ENCODE data around the gene PIAS1.
"Not testable (repeated sequence)": the region's sequence is repeated elsewhere in the genome, so short reads cannot be mapped to it uniquely, and the experiment has no call there.

The PIAS1 gene

GRCh38 chr15:68209735-68210408 is 155.8 kb downstream of the PIAS1 start:
- peak overlapping the region; percentile 4 for H3K27ac ChIP-seq (ENCODE audit: poor library complexity, severe bottlenecking)
- ATAC-seq (ENCODE audit: low read depth) (peak; percentile 63), DNase-seq (ENCODE audit: low spot score) (peak; percentile 80)
- no peak overlapping the region for H3K4me3 ChIP-seq (ENCODE audit: severe bottlenecking)
- H3K27me3 ChIP-seq (ENCODE audit: insufficient read depth, poor library complexity, severe bottlenecking) = no peaks in the 10 kb centered on the region
- H3K4me1 ChIP-seq (ENCODE audit: insufficient read depth, poor library complexity, severe bottlenecking) = peaks cover 13% of the 10 kb centered on the region
- no peak for TF ChIP-seq CTCF (IDR thresholded peaks at IDR 0.05; ENCODE audit: poor library complexity, severe bottlenecking)
- no peaks in the 10 kb centered on the region for H3K36me3 ChIP-seq (ENCODE audit: low read depth)
- H3K9me3 ChIP-seq (ENCODE audit: severe bottlenecking) = no peaks in the 10 kb centered on the region

- no peaks in the 10 kb centered on the region for H3K27me3 ChIP-seq (ENCODE audit: insufficient read depth, poor library complexity, severe bottlenecking)
- H3K9me3 ChIP-seq (ENCODE audit: severe bottlenecking) = no peaks in the 10 kb centered on the region
- TF ChIP-seq CTCF (IDR thresholded peaks at IDR 0.05; ENCODE audit: poor library complexity, severe bottlenecking) = no peak
- H3K36me3 ChIP-seq (ENCODE audit: low read depth) = peaks cover 5% of the 10 kb centered on the region; the same call in 1 of the 2 replicates
- no peak for ATAC-seq (ENCODE audit: low read depth)
- peaks cover 8% of the 10 kb centered on the region for H3K4me1 ChIP-seq (ENCODE audit: insufficient read depth, poor library complexity, severe bottlenecking)
- DNase-seq (ENCODE audit: low spot score) = no peak
- H3K27ac ChIP-seq (ENCODE audit: poor library complexity, severe bottlenecking) = no peak overlapping the region
- H3K4me3 ChIP-seq (ENCODE audit: severe bottlenecking) = no peak overlapping the region
Observed at GRCh38 chr15:68210409-68210756, 156.3 kb downstream of the PIAS1 start.

GRCh38 chr15:68210821-68211655 is 156.9 kb downstream of the PIAS1 start:
- H3K27ac ChIP-seq (ENCODE audit: poor library complexity, severe bottlenecking) = no peak overlapping the region
- H3K36me3 ChIP-seq (ENCODE audit: low read depth) = peaks cover 11% of the 10 kb centered on the region
- no peaks in the 10 kb centered on the region for H3K9me3 ChIP-seq (ENCODE audit: severe bottlenecking)
- no peak overlapping the region for H3K4me3 ChIP-seq (ENCODE audit: severe bottlenecking)
- peak; percentile 88 for TF ChIP-seq CTCF (IDR thresholded peaks at IDR 0.05; ENCODE audit: poor library complexity, severe bottlenecking)
- no peaks in the 10 kb centered on the region for H3K27me3 ChIP-seq (ENCODE audit: insufficient read depth, poor library complexity, severe bottlenecking)
- DNase-seq (ENCODE audit: low spot score) (peak; percentile 79), ATAC-seq (ENCODE audit: low read depth) (peak; percentile 38; the same call in 1 of the 3 replicates)
- peaks cover 5% of the 10 kb centered on the region for H3K4me1 ChIP-seq (ENCODE audit: insufficient read depth, poor library complexity, severe bottlenecking)

GRCh38 chr15:68211656-68212320 is 157.7 kb downstream of the PIAS1 start:
- Histone ChIP-seq H3K36me3 (ENCODE audit: low read depth) (peaks cover 19% of the 10 kb centered on the region), H3K27ac (ENCODE audit: poor library complexity, severe bottlenecking) (no peak overlapping the region)

GRCh38 chr15:68213491-68213845 is 159.4 kb downstream of the PIAS1 start:
- not testable (repeated sequence) for H3K4me1 ChIP-seq (ENCODE audit: insufficient read depth, poor library complexity, severe bottlenecking); H3K27ac ChIP-seq (ENCODE audit: poor library complexity, severe bottlenecking); H3K9me3 ChIP-seq (ENCODE audit: severe bottlenecking); H3K4me3 ChIP-seq (ENCODE audit: severe bottlenecking); H3K27me3 ChIP-seq (ENCODE audit: insufficient read depth, poor library complexity, severe bottlenecking); ATAC-seq (ENCODE audit: low read depth)
- peak; percentile 22 for DNase-seq (ENCODE audit: low spot score)
- H3K36me3 ChIP-seq (ENCODE audit: low read depth) = peaks cover 35% of the 10 kb centered on the region

More at GRCh38 chr15:68211656-68212320, 157.7 kb downstream of the PIAS1 start:
- Histone ChIP-seq H3K27me3 (ENCODE audit: insufficient read depth, poor library complexity, severe bottlenecking) (no peaks in the 10 kb centered on the region), H3K4me1 (ENCODE audit: insufficient read depth, poor library complexity, severe bottlenecking) (peaks cover 5% of the 10 kb centered on the region), H3K4me3 (ENCODE audit: severe bottlenecking) (no peak overlapping the region), H3K9me3 (ENCODE audit: severe bottlenecking) (no peaks in the 10 kb centered on the region)
- no peak for ATAC-seq (ENCODE audit: low read depth)
- TF ChIP-seq CTCF (IDR thresholded peaks at IDR 0.05; ENCODE audit: poor library complexity, severe bottlenecking) = no peak
- peak; percentile 74 for DNase-seq (ENCODE audit: low spot score)

Data from RWPE2 (cell line).